Activated CD4-positive, alpha-beta memory T cell treated with anti-CD3 and anti-CD28 coated beads, Interleukin-2, amount 10 ng/mL, durations not matched to agents 7 days and 5 days (primary cell): ENCODE results near the gene PGAM2. TPM values are rescaled to one million over a fixed set of nuclear protein-coding genes. Genes with fewer than 3 reads are reported as not detected.

ENCODE experiments used
- CTCF ChIA-PET: fragments of 350-600 bp; sonication (Branson Sonifier 250); formaldehyde crosslinking; loops from one replicate; lab custom pipeline; 2021; ENCODE audit warnings: antibody characterized with exemption, inconsistent platforms; lab: Charles Lee
- POLR2A ChIA-PET: fragments of 350-600 bp; sonication (Branson Sonifier 250); formaldehyde crosslinking; loops from one replicate; lab custom pipeline; 2021; ENCODE audit warnings: antibody characterized with exemption; lab: Charles Lee
- DNase-seq: peaks from one replicate; pipeline ENCODE4 v3.0.0-alpha.2; 2020
- H3K27ac Mint-ChIP-seq: one replicate; pipeline ENCODE4 v1.8.0; 2021; ENCODE audit warnings: mild to moderate bottlenecking, mixed read lengths
- H3K27me3 Mint-ChIP-seq: one replicate; pipeline ENCODE4 v1.8.0; 2021; ENCODE audit warnings: mixed read lengths
- H3K36me3 Mint-ChIP-seq: one replicate; pipeline ENCODE4 v1.8.0; 2021; ENCODE audit warnings: low read depth, mixed read lengths
- H3K4me1 Mint-ChIP-seq: one replicate; pipeline ENCODE4 v1.8.0; 2021; ENCODE audit warnings: mixed read lengths
- H3K4me3 Mint-ChIP-seq: one replicate; pipeline ENCODE4 v1.8.0; 2021; ENCODE audit warnings: mild to moderate bottlenecking, mixed read lengths
- H3K9me3 Mint-ChIP-seq: one replicate; pipeline ENCODE4 v1.8.0; 2021; ENCODE audit warnings: mixed read lengths
- total RNA-seq, 2 experiments: library from RNA; stranded (reverse); gene quantifications; one replicate each; pipeline ENCODE4 v1.2.3, GENCODE V29; 2021

PGAM2 gene
- total RNA-seq, 2 experiments from 2014 or later = 0.43 TPM; not detected in 1

GRCh38 chr7:44107961-44108767, 42.8 kb upstream of the PGAM2 start:
- CTCF ChIA-PET = no interaction called here
- H3K9me3 Mint-ChIP-seq = no peaks in the 10 kb centered on the region
- no peak overlapping the region for H3K27ac Mint-ChIP-seq
- no peak overlapping the region for H3K4me3 Mint-ChIP-seq
- DNase-seq = no peak
- POLR2A ChIA-PET = no interaction called here
- no peaks in the 10 kb centered on the region for H3K36me3 Mint-ChIP-seq
- peaks cover 22% of the 10 kb centered on the region for H3K27me3 Mint-ChIP-seq
- peaks cover 4% of the 10 kb centered on the region for H3K4me1 Mint-ChIP-seq

- ChIA-PET CTCF (interaction anchor here (0.9 kb wide), 1 partner anchor 15 kb away, joined by 3 read pairs; no protein-coding TSS in a partner anchor), POLR2A (interaction anchor here (0.7 kb wide), 1 partner anchor 8 kb away, joined by 3 read pairs; no protein-coding TSS in a partner anchor)
- no peak for DNase-seq
- Mint-ChIP-seq H3K36me3 (no peaks in the 10 kb centered on the region), H3K4me1 (peaks cover 4% of the 10 kb centered on the region), H3K4me3 (no peak overlapping the region), H3K27ac (no peak overlapping the region), H3K9me3 (no peaks in the 10 kb centered on the region), H3K27me3 (peaks cover 30% of the 10 kb centered on the region)
Measured at GRCh38 chr7:44107116-44107960, 42.0 kb upstream of the PGAM2 start.

GRCh38 chr7:44106311-44107065, 41.1 kb upstream of the PGAM2 start:
- no peak for DNase-seq
- H3K4me1 Mint-ChIP-seq = peaks cover 4% of the 10 kb centered on the region
- POLR2A ChIA-PET = interaction anchor here (0.7 kb wide), 1 partner anchor 9 kb away, joined by 3 read pairs; no protein-coding TSS in a partner anchor
- H3K27me3 Mint-ChIP-seq = peaks cover 33% of the 10 kb centered on the region
- H3K9me3 Mint-ChIP-seq = no peaks in the 10 kb centered on the region
- no peak overlapping the region for H3K4me3 Mint-ChIP-seq
- CTCF ChIA-PET = interaction anchor here (0.9 kb wide), 1 partner anchor 16 kb away, joined by 3 read pairs; no protein-coding TSS in a partner anchor
- H3K27ac Mint-ChIP-seq = no peak overlapping the region
- no peaks in the 10 kb centered on the region for H3K36me3 Mint-ChIP-seq

- no peak for DNase-seq
- Mint-ChIP-seq H3K27me3 (peaks cover 33% of the 10 kb centered on the region), H3K4me3 (no peak overlapping the region), H3K27ac (no peak overlapping the region), H3K9me3 (no peaks in the 10 kb centered on the region), H3K36me3 (no peaks in the 10 kb centered on the region), H3K4me1 (peaks cover 4% of the 10 kb centered on the region)
- ChIA-PET CTCF (no interaction called here), POLR2A (interaction anchor here (1.1 to 1.6 kb wide), 3 partner anchors 8 to 17 kb away, joined by 3 to 8 read pairs (median 3); partner anchors contain the start of gene POLD2)
Measured at GRCh38 chr7:44105832-44106231, 40.5 kb upstream of the PGAM2 start.

GRCh38 chr7:44104860-44105771, 39.7 kb upstream of the PGAM2 start:
- Mint-ChIP-seq H3K27me3 (peaks cover 33% of the 10 kb centered on the region), H3K27ac (no peak overlapping the region), H3K4me3 (no peak overlapping the region), H3K4me1 (peaks cover 4% of the 10 kb centered on the region), H3K9me3 (no peaks in the 10 kb centered on the region), H3K36me3 (no peaks in the 10 kb centered on the region)
- DNase-seq = no peak
- ChIA-PET CTCF (no interaction called here), POLR2A (interaction anchor here (1.0 to 1.6 kb wide), 4 partner anchors 8 to 61 kb away, joined by 3 to 8 read pairs (median 3); partner anchors contain the start of genes DBNL and POLD2)

GRCh38 chr7:44103923-44104859, 38.8 kb upstream of the PGAM2 start, which contains the start of gene AEBP1:
Gene AEBP1 (plus strand): TSS chr7:44104345. CDS start chr7:44104666, 321 bp downstream.
- peaks cover 33% of the 10 kb centered on the region for H3K27me3 Mint-ChIP-seq
- no peak for DNase-seq
- H3K27ac Mint-ChIP-seq = no peak within 1 kb of the TSS
- CTCF ChIA-PET = no interaction called here
- POLR2A ChIA-PET = interaction anchor here (1.0 to 1.6 kb wide), 3 partner anchors 12 to 60 kb away, joined by 3 to 8 read pairs (median 3); partner anchors contain the start of genes DBNL and POLD2
- H3K4me3 Mint-ChIP-seq = no peak within 1 kb of the TSS
- no peaks in the 10 kb centered on the region for H3K36me3 Mint-ChIP-seq
- no peaks in the 10 kb centered on the region for H3K9me3 Mint-ChIP-seq
- H3K4me1 Mint-ChIP-seq = peaks cover 4% of the 10 kb centered on the region

- Mint-ChIP-seq H3K27ac (no peak overlapping the region), H3K9me3 (no peaks in the 10 kb centered on the region), H3K27me3 (peaks cover 33% of the 10 kb centered on the region), H3K4me3 (no peak overlapping the region), H3K36me3 (no peaks in the 10 kb centered on the region), H3K4me1 (peaks cover 4% of the 10 kb centered on the region)
- ChIA-PET CTCF (no interaction called here), POLR2A (no interaction called here)
- no peak for DNase-seq
Measured at GRCh38 chr7:44103566-44103922, 38.2 kb upstream of the PGAM2 start.

- POLR2A ChIA-PET = no interaction called here
- Mint-ChIP-seq H3K27ac (no peak overlapping the region), H3K36me3 (no peaks in the 10 kb centered on the region), H3K4me1 (peaks cover 6% of the 10 kb centered on the region), H3K27me3 (peaks cover 33% of the 10 kb centered on the region), H3K4me3 (no peak overlapping the region), H3K9me3 (no peaks in the 10 kb centered on the region)
- no peak for DNase-seq
- CTCF ChIA-PET = no interaction called here
Measured at GRCh38 chr7:44102846-44103565, 37.6 kb upstream of the PGAM2 start.

GRCh38 chr7:44101966-44102845, 36.8 kb upstream of the PGAM2 start:
- H3K4me1 Mint-ChIP-seq = peaks cover 14% of the 10 kb centered on the region
- H3K9me3 Mint-ChIP-seq = no peaks in the 10 kb centered on the region
- H3K27me3 Mint-ChIP-seq = peaks cover 33% of the 10 kb centered on the region
- H3K27ac Mint-ChIP-seq = no peak overlapping the region
- no peak overlapping the region for H3K4me3 Mint-ChIP-seq
- ChIA-PET CTCF (no interaction called here), POLR2A (interaction anchor here (0.7 to 0.9 kb wide), 2 partner anchors 21 to 782 kb away, joined by 3 read pairs; no protein-coding TSS in a partner anchor)
- H3K36me3 Mint-ChIP-seq = no peaks in the 10 kb centered on the region
- no peak for DNase-seq
